ENCODE results near the gene NEU2. TPM values are rescaled to one million over a fixed set of nuclear protein-coding genes. Genes with fewer than 3 reads are reported as not detected.

Gene NEU2
- total RNA-seq, 1 experiment from 2014 or later, result not detected

- DNase-seq (ENCODE audit: low read depth), result no peak
Measured at GRCh38 chr2:233076749-233077148, 44.3 kb downstream of the NEU2 start.

DNA sequence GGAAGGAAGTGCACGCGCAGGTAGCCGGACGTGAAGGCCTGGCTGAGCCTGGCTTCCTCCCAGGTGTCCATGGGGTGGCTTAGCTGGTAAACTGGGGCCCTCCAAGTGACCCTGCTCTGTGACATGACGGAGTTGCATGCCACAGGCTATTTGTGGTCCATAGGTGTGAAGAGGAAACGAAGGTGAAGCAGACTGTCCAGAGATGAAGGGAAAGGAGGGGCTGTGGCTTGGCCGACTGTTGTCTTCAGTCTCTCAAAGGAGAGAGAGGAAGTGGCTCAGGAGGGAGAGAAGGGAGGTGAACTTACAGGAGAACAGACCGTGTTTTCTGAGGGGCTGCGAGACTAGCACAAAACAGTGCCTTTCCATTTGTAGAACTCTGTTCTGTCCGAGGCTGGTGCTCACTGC is 47.0 kb downstream of the NEU2 start:
- DNase-seq (ENCODE audit: low read depth), result no peak

DNA sequence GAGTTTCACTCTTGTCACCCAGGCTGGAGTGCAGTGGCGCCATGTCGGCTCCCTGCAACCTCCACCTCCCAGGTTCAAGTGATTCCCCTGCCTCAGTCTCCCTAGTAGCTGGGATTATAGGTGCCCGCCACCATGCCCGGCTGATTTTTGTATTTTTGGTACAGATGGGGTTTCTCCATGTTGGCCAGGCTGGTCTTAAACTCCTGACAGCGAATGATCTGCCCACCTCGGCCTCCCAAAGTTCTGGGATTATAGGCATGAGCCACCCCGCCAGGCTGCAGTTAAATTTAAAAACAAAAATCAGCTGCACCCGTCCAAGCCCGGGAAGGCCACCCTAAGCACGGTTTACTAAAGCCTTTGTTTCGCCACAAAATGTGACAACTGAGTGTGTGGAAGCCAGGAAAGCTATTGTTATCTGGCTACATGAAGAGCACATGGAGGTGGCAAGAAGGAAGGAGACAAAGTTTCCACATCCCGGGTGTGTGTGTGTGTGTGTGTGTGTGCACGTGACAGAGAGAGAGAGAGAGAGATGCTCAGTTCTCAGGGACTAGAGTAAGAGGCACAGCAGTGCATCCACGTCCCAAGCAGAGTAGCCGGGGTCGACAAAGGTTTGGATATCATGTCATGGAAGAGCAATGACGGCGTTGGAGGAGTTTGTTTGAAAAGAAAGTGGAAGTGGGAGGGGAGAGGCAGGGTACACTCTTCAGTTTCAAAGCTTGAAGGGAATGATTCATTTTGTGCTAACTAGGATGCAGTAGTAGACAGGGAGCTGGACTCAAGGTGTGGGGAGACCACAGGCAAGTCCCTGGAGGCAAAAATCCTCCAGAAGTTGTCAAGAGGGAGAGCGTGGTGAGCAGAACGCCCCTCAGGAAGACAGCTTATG is 47.7 kb downstream of the NEU2 start:
- DNase-seq (ENCODE audit: low read depth), result no peak

DNA sequence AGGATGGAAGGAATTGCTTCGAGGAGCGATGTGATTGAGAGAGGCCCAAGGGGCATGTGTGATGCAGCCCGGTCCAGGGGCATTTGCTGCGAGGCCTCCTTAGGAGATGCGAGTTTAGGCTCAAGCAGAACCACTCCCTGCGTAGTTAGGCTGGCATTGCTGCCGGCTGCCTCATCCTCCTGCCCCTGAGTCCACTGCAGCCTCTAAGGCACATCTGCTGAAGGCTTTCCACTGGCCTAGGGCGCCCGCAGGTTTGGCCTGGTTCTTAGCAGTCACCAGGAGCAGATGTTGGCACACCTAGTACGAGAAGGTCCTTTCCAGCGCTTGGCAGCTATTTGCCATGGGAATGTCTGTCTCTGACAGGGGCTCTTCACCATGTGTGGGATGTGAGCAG is 48.4 kb downstream of the NEU2 start:
- no peak for DNase-seq (ENCODE audit: low read depth)

DNA sequence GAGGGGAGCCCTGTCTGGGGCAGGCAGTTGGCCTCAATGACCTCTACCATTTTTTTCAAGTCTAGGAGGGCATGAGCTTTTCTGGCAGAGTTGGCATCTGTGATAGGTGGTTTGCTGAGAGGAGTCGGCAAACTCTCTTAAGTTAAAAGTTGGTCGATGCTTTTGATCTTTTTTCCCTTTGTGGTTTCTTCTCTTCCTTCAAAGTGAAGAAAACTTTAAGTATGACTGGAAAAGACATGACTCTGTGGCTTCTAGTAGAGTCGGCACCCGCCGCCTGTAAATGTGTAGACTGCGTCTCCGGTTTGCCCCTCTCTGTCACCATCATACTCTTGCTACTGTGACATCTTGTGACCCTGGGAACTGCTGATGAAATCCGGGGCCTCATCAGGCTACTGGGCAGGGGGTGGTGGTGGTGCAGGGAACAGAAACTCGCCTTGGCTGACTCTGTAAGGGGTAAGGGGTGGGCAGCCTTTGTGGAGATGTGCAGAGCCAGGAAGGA is 48.8 kb downstream of the NEU2 start:
- DNase-seq (ENCODE audit: low read depth), result no peak

GRCh38 chr2:233081731-233082221 is 49.3 kb downstream of the NEU2 start:
- no peak for DNase-seq (ENCODE audit: low read depth)

- DNase-seq (ENCODE audit: low read depth), result no peak
Measured at GRCh38 chr2:233082222-233082930, 49.9 kb downstream of the NEU2 start.

GRCh38 chr2:233082931-233083755 is 50.7 kb downstream of the NEU2 start:
- no peak for DNase-seq (ENCODE audit: low read depth)

DNA sequence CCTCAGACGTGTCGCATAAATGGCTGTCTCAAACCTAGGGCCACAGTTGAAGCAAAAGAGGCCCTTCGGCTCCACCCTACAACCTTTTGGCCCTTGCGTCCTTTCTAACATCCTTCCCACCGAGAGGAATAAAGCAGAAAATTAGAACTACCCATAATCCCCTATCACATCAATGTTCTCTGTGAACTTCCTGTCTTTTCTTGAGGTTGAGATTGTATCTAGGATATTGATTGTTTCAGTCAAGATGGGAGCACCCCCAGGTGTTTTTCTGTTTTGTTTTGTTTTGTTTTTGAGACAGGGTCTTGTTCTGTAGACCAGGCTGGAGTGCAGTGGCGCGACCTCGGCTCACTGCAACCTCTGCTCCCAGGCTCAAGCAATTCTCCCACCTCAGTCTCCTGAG is 51.3 kb downstream of the NEU2 start:
- DNase-seq (ENCODE audit: low read depth), result no peak

DNA sequence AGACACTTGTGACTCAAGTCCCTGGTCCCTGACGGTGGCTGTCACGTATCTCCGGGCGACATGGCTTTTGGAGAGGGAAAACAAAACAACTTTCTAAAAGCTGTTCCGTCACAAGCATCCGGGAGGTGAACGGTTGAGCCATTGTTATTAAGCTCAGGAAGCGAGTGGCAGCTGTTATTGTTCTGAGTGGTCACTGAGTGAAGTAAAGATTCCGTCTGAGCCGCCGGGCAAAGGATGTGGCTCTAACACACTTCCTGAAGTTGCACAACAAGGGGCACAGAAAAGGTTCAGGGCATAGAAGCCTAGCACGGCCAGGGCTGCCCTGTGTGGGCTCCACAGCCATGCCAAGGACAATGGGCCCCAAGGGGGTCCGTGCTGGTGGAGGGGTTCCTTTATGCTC is 52.0 kb downstream of the NEU2 start:
- DNase-seq (ENCODE audit: low read depth), result peak; percentile 91

Other genes starting within 250 kb of the NEU2 start
- gene SNORC, start 162.4 kb upstream of the NEU2 start, total RNA-seq (2014; rRNA removed; shearing (Covaris generic)), result 0.24 and 0.98 TPM in 2 replicates
- 35.4 and 38.4 TPM in 2 replicates for gene NGEF, start 19.4 kb upstream of the NEU2 start, total RNA-seq (2014; rRNA removed; shearing (Covaris generic))
- gene INPP5D, start 27.7 kb downstream of the NEU2 start, total RNA-seq (2014; rRNA removed; shearing (Covaris generic)), result 0.24 and 1.1 TPM in 2 replicates
- gene ATG16L1, start 219.0 kb downstream of the NEU2 start, total RNA-seq (2014; rRNA removed; shearing (Covaris generic)), result 51.3 and 60.2 TPM in 2 replicates

Data from RPMI7951 (cell line).